H9 (cell line): ENCODE data around the gene POMGNT2. TPM values are rescaled to one million over a fixed set of nuclear protein-coding genes. Genes with fewer than 3 reads are reported as not detected.

Experiments used
- DNase-seq: peaks from one replicate; pipeline ENCODE4 v3.0.0-alpha.2; 2017
- H2AFZ ChIP-seq: one replicate; pipeline ENCODE4 v1.6.1; 2013; ENCODE audit warnings: mild to moderate bottlenecking, low read length, control low read depth, moderate library complexity
- H2AK5ac ChIP-seq: 2 replicates; pipeline ENCODE4 v1.6.1; 2013; ENCODE audit warnings: low read length, control low read depth, mixed read lengths; ENCODE audit not compliant: insufficient read length
- H2BK120ac ChIP-seq: one replicate; pipeline ENCODE4 v1.6.1; 2013; ENCODE audit warnings: low read depth, mild to moderate bottlenecking, low read length, control low read depth, inconsistent platforms; ENCODE audit not compliant: poor library complexity, severe bottlenecking
- H2BK12ac ChIP-seq: 2 replicates; pipeline ENCODE4 v1.6.1; 2013; ENCODE audit warnings: low read length, control low read depth, mixed read lengths, low read depth; ENCODE audit not compliant: insufficient read length
- H2BK15ac ChIP-seq: 2 replicates; pipeline ENCODE4 v1.6.1; 2013; ENCODE audit warnings: low read depth, low read length, control low read depth
- H2BK20ac ChIP-seq: one replicate; pipeline ENCODE4 v1.6.1; 2013; ENCODE audit warnings: low read depth, mild to moderate bottlenecking, low read length, control low read depth, inconsistent platforms; ENCODE audit not compliant: poor library complexity, severe bottlenecking
- H2BK5ac ChIP-seq: 2 replicates; pipeline ENCODE4 v1.6.1; 2013; ENCODE audit warnings: low read length, control low read depth, mixed read lengths; ENCODE audit not compliant: insufficient read length
- H3K14ac ChIP-seq: 2 replicates; pipeline ENCODE4 v1.6.1; 2013; ENCODE audit warnings: low read length, control low read depth; ENCODE audit not compliant: insufficient read depth
- H3K18ac ChIP-seq: 2 replicates; pipeline ENCODE4 v1.6.1; 2013; ENCODE audit warnings: low read depth, mild to moderate bottlenecking, mixed read lengths, low read length, control low read depth; ENCODE audit not compliant: insufficient read length
- H3K23ac ChIP-seq: 2 replicates; pipeline ENCODE4 v1.6.1; 2013; ENCODE audit warnings: low read length, control low read depth, mixed read lengths, low read depth; ENCODE audit not compliant: insufficient read length
- H3K23me2 ChIP-seq: 2 replicates; pipeline ENCODE4 v1.6.1; 2013; ENCODE audit warnings: low read depth, mild to moderate bottlenecking, mixed read lengths, low read length, control low read depth; ENCODE audit not compliant: insufficient read length, poor library complexity, severe bottlenecking
- H3K27ac ChIP-seq: 2 replicates; pipeline ENCODE4 v1.5.1; 2013; ENCODE audit warnings: low read length, control low read depth, mixed read lengths, low read depth; ENCODE audit not compliant: insufficient read length
- H3K27me3 ChIP-seq: 2 replicates; pipeline ENCODE4 v1.6.1; 2013; ENCODE audit warnings: low read length, control low read depth, inconsistent platforms; ENCODE audit not compliant: insufficient read depth
- H3K4ac ChIP-seq: 2 replicates; pipeline ENCODE4 v1.6.1; 2013; ENCODE audit warnings: low read depth, mild to moderate bottlenecking, control low read depth, inconsistent platforms, low read length, moderate library complexity
- H3K4me1 ChIP-seq: 2 replicates; pipeline ENCODE4 v1.6.1; 2013; ENCODE audit warnings: low read length, control low read depth, inconsistent platforms; ENCODE audit not compliant: insufficient read depth
- H3K4me2 ChIP-seq: 2 replicates; pipeline ENCODE4 v1.6.1; 2013; ENCODE audit warnings: low read length, control low read depth, mixed read lengths; ENCODE audit not compliant: insufficient read length, insufficient read depth
- H3K56ac ChIP-seq: 2 replicates; pipeline ENCODE4 v1.6.1; 2013; ENCODE audit warnings: low read depth, mild to moderate bottlenecking, mixed read lengths, low read length, control low read depth; ENCODE audit not compliant: insufficient read length
- H3K79me1 ChIP-seq: 2 replicates; pipeline ENCODE4 v1.6.1; 2013; ENCODE audit warnings: low read depth, mild to moderate bottlenecking, moderate library complexity, low read length, control low read depth, inconsistent platforms; ENCODE audit not compliant: insufficient read depth, poor library complexity, severe bottlenecking
- H3K79me2 ChIP-seq: 2 replicates; pipeline ENCODE4 v1.6.1; 2013; ENCODE audit warnings: low read length, control low read depth, inconsistent platforms; ENCODE audit not compliant: insufficient read depth
- H3K9ac ChIP-seq: 2 replicates; pipeline ENCODE4 v1.6.1; 2013; ENCODE audit warnings: low read length, control low read depth, mixed read lengths; ENCODE audit not compliant: insufficient read length; ENCODE audit errors: extremely low read depth
- H3K9me3 ChIP-seq: one replicate; pipeline ENCODE4 v1.6.1; 2013; ENCODE audit warnings: low read depth, low read length, inconsistent platforms; ENCODE audit not compliant: control insufficient read depth
- H3T11ph ChIP-seq: one replicate; pipeline ENCODE4 v1.6.1; 2013; ENCODE audit warnings: mild to moderate bottlenecking, low read length, control low read depth, inconsistent platforms
- H4K20me1 ChIP-seq: one replicate; pipeline ENCODE4 v1.6.1; 2013; ENCODE audit not compliant: control insufficient read depth, insufficient read length, insufficient read depth
- H4K5ac ChIP-seq: 2 replicates; pipeline ENCODE4 v1.6.1; 2013; ENCODE audit warnings: low read depth, mild to moderate bottlenecking, mixed read lengths, low read length, control low read depth; ENCODE audit not compliant: insufficient read length
- H4K8ac ChIP-seq: replicated peaks from 2 replicates; pipeline ENCODE4 v1.6.1; 2013; ENCODE audit warnings: low read length, control low read depth, mixed read lengths, low read depth; ENCODE audit not compliant: insufficient read length
- H4K91ac ChIP-seq: 2 replicates; pipeline ENCODE4 v1.6.1; 2013; ENCODE audit warnings: low read depth, mild to moderate bottlenecking, moderate library complexity, mixed read lengths, low read length, control low read depth; ENCODE audit not compliant: insufficient read length
- H3K27ac Mint-ChIP-seq, 3 experiments: 2 replicates in 2 of 3; 3 replicates in 1 of 3; pipeline ENCODE4 v1.8.0; 2020 to 2021; ENCODE audit warnings: mixed read lengths in 3 of 3, mild to moderate bottlenecking in 1 of 3, moderate library complexity in 1 of 3
- H3K27me3 Mint-ChIP-seq: 2 replicates; pipeline ENCODE4 v1.8.0; 2021; ENCODE audit warnings: low read depth, mild to moderate bottlenecking, moderate library complexity, mixed read lengths
- H3K36me3 Mint-ChIP-seq, 3 experiments: 2 replicates in 2 of 3; 3 replicates in 1 of 3; pipeline ENCODE4 v1.8.0; 2020 to 2021; ENCODE audit warnings: low read depth in 3 of 3, mixed read lengths in 3 of 3; ENCODE audit not compliant: insufficient read depth in 1 of 3
- H3K4me1 Mint-ChIP-seq, 2 experiments: 2 replicates each; pipeline ENCODE4 v1.8.0; 2020; ENCODE audit warnings: mixed read lengths in 2 of 2
- H3K4me3 Mint-ChIP-seq, 2 experiments: 2 replicates in 1 of 2; 3 replicates in 1 of 2; pipeline ENCODE4 v1.8.0; 2020 to 2021; ENCODE audit warnings: mild to moderate bottlenecking in 2 of 2, mixed read lengths in 2 of 2, moderate library complexity in 1 of 2
- H3K9me3 Mint-ChIP-seq, 2 experiments: 2 replicates in 1 of 2; 3 replicates in 1 of 2; pipeline ENCODE4 v1.8.0; 2020; ENCODE audit warnings: mild to moderate bottlenecking in 2 of 2, mixed read lengths in 2 of 2, moderate library complexity in 1 of 2
- CTCF ChIP-seq: fragments of 200-600 bp; sonication (generic); conservative IDR thresholded peaks from 3 replicates; pipeline ENCODE4 v1.8.0; 2021; ENCODE audit warnings: antibody characterized with exemption, mild to moderate bottlenecking
- WGBS: extraction: QIAGEN DNeasy Blood & Tissue Kit; methylation state at CpG from one replicate; pipeline ENCODE4 v1.1.7; 2013; ENCODE audit warnings: missing lambda C conversion rate, low lambda C conversion rate, mixed read lengths; ENCODE audit not compliant: insufficient read length; ENCODE audit errors: extremely low coverage; 5-methylcytosine and 5-hydroxymethylcytosine counted together
- total RNA-seq: library from RNA; stranded (reverse); gene quantifications from 2 replicates; pipeline ENCODE4 v1.2.1, GENCODE V29; 2021

POMGNT2 gene
- total RNA-seq, 1 experiment from 2014 or later, result 14.0 TPM

GRCh38 chr3:43059456-43059855 is 46.4 kb downstream of the POMGNT2 start:
- no peaks in the 10 kb centered on the region for H3K79me2 ChIP-seq
- no peak overlapping the region for H3K14ac ChIP-seq
- no peak overlapping the region for H3K27ac Mint-ChIP-seq
- H3K56ac ChIP-seq, result no peak overlapping the region
- WGBS, result no CpG with 5 or more reads among the region's 1 CpG
- H3K4me1 ChIP-seq, result no peaks in the 10 kb centered on the region
- no peak overlapping the region for H2AFZ ChIP-seq
- peaks cover 9 to 15% of the 10 kb centered on the region in 2 experiments for H3K4me1 Mint-ChIP-seq
- no peaks in the 10 kb centered on the region for H3K27me3 ChIP-seq
- no peak overlapping the region for H4K91ac ChIP-seq
- no peak overlapping the region for H2BK12ac ChIP-seq
- no peak overlapping the region for H3T11ph ChIP-seq
- H3K79me1 ChIP-seq, result no peaks in the 10 kb centered on the region
- no peak overlapping the region for H4K5ac ChIP-seq
- peaks cover 2% of the 10 kb centered on the region for H3K27me3 Mint-ChIP-seq
- no peak overlapping the region for H3K4ac ChIP-seq
- no peak for DNase-seq
- TF ChIP-seq CTCF, result no peak
- H2BK120ac ChIP-seq, result no peak overlapping the region
- H3K4me2 ChIP-seq, result no peak overlapping the region
- H3K4me3 Mint-ChIP-seq, result no peak overlapping the region
- no peaks in the 10 kb centered on the region for H4K20me1 ChIP-seq
- H2AK5ac ChIP-seq, result no peak overlapping the region
- no peaks in the 10 kb centered on the region for H3K23me2 ChIP-seq
- H3K23ac ChIP-seq, result no peak overlapping the region
- H3K9ac ChIP-seq, result no peak overlapping the region
- H2BK20ac ChIP-seq, result no peak overlapping the region
- H4K8ac ChIP-seq, result no peak overlapping the region
- no peaks in the 10 kb centered on the region for H3K9me3 ChIP-seq
- H3K18ac ChIP-seq, result no peak overlapping the region
- H2BK15ac ChIP-seq, result no peak overlapping the region
- H3K36me3 Mint-ChIP-seq, result peaks cover 21 to 30% (median 24%) of the 10 kb centered on the region in 3 experiments
- H3K27ac ChIP-seq, result no peak overlapping the region
- peaks cover 16 to 23% of the 10 kb centered on the region in 2 experiments for H3K9me3 Mint-ChIP-seq
- H2BK5ac ChIP-seq, result no peak overlapping the region
